Ectodermal cell (in vitro differentiated cells): Measurements from ENCODE around the gene COL11A1.

Source experiments
- H3K27ac ChIP-seq: 2 replicates; pipeline ENCODE4 v1.7.0; 2013; ENCODE audit warnings: mild to moderate bottlenecking, low read depth, low read length; ENCODE audit not compliant: insufficient read depth, poor library complexity, severe bottlenecking
- H3K27me3 ChIP-seq: 2 replicates; pipeline ENCODE4 v1.7.0; 2013; ENCODE audit warnings: mild to moderate bottlenecking, low read length; ENCODE audit not compliant: insufficient read depth, control insufficient read depth, poor library complexity, severe bottlenecking
- H3K36me3 ChIP-seq: one replicate; pipeline ENCODE4 v1.7.0; 2013; ENCODE audit warnings: low read length; ENCODE audit not compliant: control insufficient read depth, insufficient read depth
- H3K4me1 ChIP-seq: one replicate; pipeline ENCODE4 v1.7.0; 2013; ENCODE audit warnings: low read length; ENCODE audit not compliant: control insufficient read depth, insufficient read depth
- H3K4me3 ChIP-seq: 2 replicates; pipeline ENCODE4 v1.7.0; 2013; ENCODE audit warnings: low read depth, low read length, control low read depth; ENCODE audit not compliant: insufficient read depth
- H3K9me3 ChIP-seq: 2 replicates; pipeline ENCODE4 v1.7.0; 2013; ENCODE audit warnings: mild to moderate bottlenecking, low read length, moderate library complexity; ENCODE audit not compliant: control insufficient read depth
- WGBS, 2 experiments: methylation state at CpG; one replicate each; pipeline ENCODE4 v1.1.7; 2013; ENCODE audit warnings: missing lambda C conversion rate in 2 of 2; 5-methylcytosine and 5-hydroxymethylcytosine counted together

Gene COL11A1

DNA sequence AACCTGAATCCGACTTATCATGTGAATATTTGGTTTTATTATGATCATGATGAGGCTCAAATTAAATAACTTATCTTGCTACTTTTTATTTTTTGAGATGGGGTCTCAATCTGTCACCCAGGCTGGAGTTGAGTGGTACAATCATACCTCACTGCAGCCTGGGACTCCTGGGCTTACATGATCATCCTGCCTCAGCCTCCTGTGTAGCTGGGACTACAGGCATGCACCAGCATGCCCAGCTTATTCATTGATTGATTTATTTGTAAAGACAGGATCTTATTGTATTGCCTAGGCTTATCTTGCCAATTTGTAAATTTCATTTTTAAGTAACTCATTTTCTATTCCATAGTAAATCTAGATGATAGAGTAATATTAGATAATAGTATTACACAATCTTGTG lies 84.3 kb downstream of the COL11A1 start:
- no peaks in the 10 kb centered on the region for H3K4me1 ChIP-seq
- no peaks in the 10 kb centered on the region for H3K9me3 ChIP-seq
- H3K4me3 ChIP-seq, result no peak overlapping the region
- no peaks in the 10 kb centered on the region for H3K27me3 ChIP-seq
- no peaks in the 10 kb centered on the region for H3K36me3 ChIP-seq
- no peak overlapping the region for H3K27ac ChIP-seq
- WGBS, 2 experiments, result 100% methylated on average over 1 of the region's 1 CpG; no CpG with 5 or more reads in 1 of the 2 experiments

- Histone ChIP-seq H3K4me1 (no peaks in the 10 kb centered on the region), H3K27ac (no peak overlapping the region), H3K36me3 (no peaks in the 10 kb centered on the region), H3K9me3 (no peaks in the 10 kb centered on the region), H3K4me3 (no peak overlapping the region), H3K27me3 (no peaks in the 10 kb centered on the region)
- WGBS, 2 experiments, result 90 to 91% methylated on average over 2 to 3 of the region's 3 CpGs
These were observed 106.3 kb downstream of the COL11A1 start for GRCh38 chr1:103002005-103002404.

- WGBS, 2 experiments, result 94 to 99% methylated on average over 6 of the region's 6 CpGs
- H3K4me3 ChIP-seq, result no peak overlapping the region
- no peaks in the 10 kb centered on the region for H3K9me3 ChIP-seq
- no peaks in the 10 kb centered on the region for H3K27me3 ChIP-seq
- H3K36me3 ChIP-seq, result no peaks in the 10 kb centered on the region
- no peak overlapping the region for H3K27ac ChIP-seq
- no peaks in the 10 kb centered on the region for H3K4me1 ChIP-seq
These were observed 129.4 kb downstream of the COL11A1 start for GRCh38 chr1:102978874-102979273.

DNA sequence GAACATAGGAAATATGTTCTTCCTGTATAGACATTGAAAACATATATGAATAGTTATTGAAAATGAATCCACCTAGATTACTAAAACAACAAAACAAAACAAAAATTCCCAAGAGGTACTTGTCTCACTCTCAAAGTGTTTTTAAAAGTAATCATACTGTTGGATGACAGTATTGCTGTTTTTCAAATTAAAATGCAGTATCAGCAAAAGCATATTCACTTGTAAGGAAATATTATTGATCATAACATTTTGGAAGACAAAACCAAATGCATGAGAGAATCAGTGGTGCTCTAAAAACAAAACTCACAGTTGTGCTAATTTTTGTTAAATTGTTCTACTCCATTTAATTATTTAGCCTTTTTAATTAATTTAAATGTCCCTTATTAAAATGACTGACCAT lies 131.0 kb downstream of the COL11A1 start:
- H3K27me3 ChIP-seq, result no peaks in the 10 kb centered on the region
- H3K4me3 ChIP-seq, result no peak overlapping the region
- no peaks in the 10 kb centered on the region for H3K36me3 ChIP-seq
- no peaks in the 10 kb centered on the region for H3K9me3 ChIP-seq
- no peak overlapping the region for H3K27ac ChIP-seq
- H3K4me1 ChIP-seq, result no peaks in the 10 kb centered on the region

- H3K9me3 ChIP-seq, result no peaks in the 10 kb centered on the region
- no peak overlapping the region for H3K4me3 ChIP-seq
- H3K4me1 ChIP-seq, result no peaks in the 10 kb centered on the region
- no peaks in the 10 kb centered on the region for H3K36me3 ChIP-seq
- H3K27me3 ChIP-seq, result no peaks in the 10 kb centered on the region
- 74 to 78% methylated on average over 16 of the region's 17 CpGs for WGBS, 2 experiments
- no peak overlapping the region for H3K27ac ChIP-seq
These were observed 137.7 kb downstream of the COL11A1 start for GRCh38 chr1:102970496-102971078.

DNA sequence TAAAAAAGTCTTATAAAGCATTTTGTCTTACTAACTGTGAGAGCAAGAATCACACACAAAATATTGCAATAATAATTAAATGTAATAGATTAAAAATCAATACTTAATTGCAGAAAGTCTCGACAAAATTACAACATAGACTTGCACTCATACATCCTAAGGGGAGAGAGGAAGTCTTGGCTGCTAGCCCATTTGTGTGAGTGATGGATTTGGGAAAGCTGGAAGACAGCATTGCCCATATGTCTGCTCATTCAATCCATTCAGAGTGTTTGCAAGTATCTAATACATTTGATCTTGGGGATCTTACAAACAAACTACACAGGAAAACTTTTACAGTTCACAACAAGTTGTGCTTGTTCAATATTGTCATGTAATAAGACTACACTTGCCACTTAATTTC lies 140.5 kb downstream of the COL11A1 start:
- no peaks in the 10 kb centered on the region for H3K36me3 ChIP-seq
- no peaks in the 10 kb centered on the region for H3K27me3 ChIP-seq
- H3K27ac ChIP-seq, result no peak overlapping the region
- WGBS, 2 experiments, result no CpG with 5 or more reads among the region's 1 CpG
- H3K4me3 ChIP-seq, result no peak overlapping the region
- no peaks in the 10 kb centered on the region for H3K4me1 ChIP-seq
- no peaks in the 10 kb centered on the region for H3K9me3 ChIP-seq

GRCh38 chr1:102961549-102961948 lies 146.8 kb downstream of the COL11A1 start:
- WGBS, 2 experiments, result 100% methylated on average over 2 of the region's 2 CpGs
- H3K27ac ChIP-seq, result no peak overlapping the region
- no peaks in the 10 kb centered on the region for H3K27me3 ChIP-seq
- no peaks in the 10 kb centered on the region for H3K36me3 ChIP-seq
- H3K9me3 ChIP-seq, result no peaks in the 10 kb centered on the region
- no peaks in the 10 kb centered on the region for H3K4me1 ChIP-seq
- no peak overlapping the region for H3K4me3 ChIP-seq

DNA sequence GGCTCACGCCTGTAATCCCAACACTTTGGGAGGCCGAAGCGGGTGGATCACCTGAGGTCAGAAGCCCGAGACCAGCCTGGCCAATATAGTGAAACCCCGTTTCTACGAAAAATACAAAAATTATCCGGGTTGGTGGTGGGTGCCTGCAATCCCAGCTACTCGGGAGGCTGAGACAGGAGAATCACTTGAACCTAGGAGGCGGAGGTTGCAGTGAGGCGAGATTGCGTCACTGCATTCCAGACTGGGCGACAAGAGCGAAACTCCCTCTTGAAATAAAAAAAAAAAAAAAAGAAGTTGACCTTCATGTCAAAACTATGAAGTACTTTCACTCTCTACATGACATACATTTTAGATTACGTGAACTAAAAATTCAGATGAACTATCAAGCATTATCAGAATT lies 153.7 kb downstream of the COL11A1 start:
- Histone ChIP-seq H3K27me3 (no peaks in the 10 kb centered on the region), H3K27ac (no peak overlapping the region), H3K4me3 (no peak overlapping the region), H3K4me1 (no peaks in the 10 kb centered on the region), H3K9me3 (no peaks in the 10 kb centered on the region), H3K36me3 (no peaks in the 10 kb centered on the region)
- WGBS, 2 experiments, result 95% methylated on average over 14 of the region's 14 CpGs

DNA sequence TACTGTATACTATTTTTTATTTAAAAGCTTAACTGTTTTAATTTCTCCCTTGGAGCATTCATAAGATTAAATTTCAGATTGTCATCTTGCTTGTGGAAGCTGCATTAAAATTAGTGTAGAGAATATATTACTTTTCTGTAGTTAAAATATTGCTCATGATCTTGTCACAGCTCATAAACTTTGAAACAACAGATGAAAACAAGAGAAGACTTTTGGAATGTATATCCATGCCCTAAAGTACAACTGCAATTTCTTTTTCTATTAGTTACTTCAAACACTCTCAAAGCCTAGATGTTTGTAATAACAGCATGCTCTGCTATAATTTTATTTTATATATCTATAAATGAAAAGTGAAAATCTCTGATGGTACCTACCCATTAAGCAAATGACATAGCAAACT lies 155.9 kb downstream of the COL11A1 start:
- Histone ChIP-seq H3K36me3 (no peaks in the 10 kb centered on the region), H3K27me3 (no peaks in the 10 kb centered on the region), H3K4me3 (no peak overlapping the region), H3K4me1 (no peaks in the 10 kb centered on the region), H3K27ac (no peak overlapping the region), H3K9me3 (no peaks in the 10 kb centered on the region)

GRCh38 chr1:102942324-102942723 lies 166.0 kb downstream of the COL11A1 start:
- Histone ChIP-seq H3K4me3 (no peak overlapping the region), H3K4me1 (no peaks in the 10 kb centered on the region), H3K27me3 (no peaks in the 10 kb centered on the region), H3K9me3 (no peaks in the 10 kb centered on the region), H3K36me3 (no peaks in the 10 kb centered on the region), H3K27ac (no peak overlapping the region)
- 100% methylated on average over 2 of the region's 2 CpGs; no CpG with 5 or more reads in 1 of the 2 experiments for WGBS, 2 experiments

- Histone ChIP-seq H3K27ac (no peak overlapping the region), H3K4me3 (no peak overlapping the region), H3K27me3 (no peaks in the 10 kb centered on the region), H3K36me3 (no peaks in the 10 kb centered on the region), H3K9me3 (no peaks in the 10 kb centered on the region), H3K4me1 (no peaks in the 10 kb centered on the region)
These were observed 166.9 kb downstream of the COL11A1 start for GRCh38 chr1:102941366-102941947.
